GM06990 (cell line): ENCODE data around the gene GLI1.
"Not testable (repeated sequence)": the region's sequence is repeated elsewhere in the genome, so short reads cannot be mapped to it uniquely, and the experiment has no call there.

Experiments used
- DNase-seq: peaks from one replicate; pipeline ENCODE4 v3.0.0-alpha.2; 2011; ENCODE audit not compliant: insufficient read length; ENCODE audit errors: extremely low read depth
- H3K27me3 ChIP-seq: replicated peaks from 2 replicates; pipeline ENCODE4 v1.6.0; 2011; ENCODE audit warnings: low read length; ENCODE audit not compliant: control insufficient read depth, insufficient read depth
- H3K36me3 ChIP-seq: 2 replicates; pipeline ENCODE4 v1.5.1; 2011; ENCODE audit warnings: low read length; ENCODE audit not compliant: control insufficient read depth, insufficient read depth
- H3K4me3 ChIP-seq: replicated peaks from 2 replicates; pipeline ENCODE4 v1.5.1; 2011; ENCODE audit warnings: low read depth, mild to moderate bottlenecking, control low read depth, low read length
- TF ChIP-seq, protein P1 (sequence below): IDR thresholded peaks from 2 replicates; pipeline ENCODE4 v1.5.1; 2011; ENCODE audit warnings: low read length, control low read depth, mild to moderate bottlenecking, inconsistent platforms; ENCODE audit not compliant: insufficient read depth, poor library complexity, severe bottlenecking

GLI1 gene

DNA sequence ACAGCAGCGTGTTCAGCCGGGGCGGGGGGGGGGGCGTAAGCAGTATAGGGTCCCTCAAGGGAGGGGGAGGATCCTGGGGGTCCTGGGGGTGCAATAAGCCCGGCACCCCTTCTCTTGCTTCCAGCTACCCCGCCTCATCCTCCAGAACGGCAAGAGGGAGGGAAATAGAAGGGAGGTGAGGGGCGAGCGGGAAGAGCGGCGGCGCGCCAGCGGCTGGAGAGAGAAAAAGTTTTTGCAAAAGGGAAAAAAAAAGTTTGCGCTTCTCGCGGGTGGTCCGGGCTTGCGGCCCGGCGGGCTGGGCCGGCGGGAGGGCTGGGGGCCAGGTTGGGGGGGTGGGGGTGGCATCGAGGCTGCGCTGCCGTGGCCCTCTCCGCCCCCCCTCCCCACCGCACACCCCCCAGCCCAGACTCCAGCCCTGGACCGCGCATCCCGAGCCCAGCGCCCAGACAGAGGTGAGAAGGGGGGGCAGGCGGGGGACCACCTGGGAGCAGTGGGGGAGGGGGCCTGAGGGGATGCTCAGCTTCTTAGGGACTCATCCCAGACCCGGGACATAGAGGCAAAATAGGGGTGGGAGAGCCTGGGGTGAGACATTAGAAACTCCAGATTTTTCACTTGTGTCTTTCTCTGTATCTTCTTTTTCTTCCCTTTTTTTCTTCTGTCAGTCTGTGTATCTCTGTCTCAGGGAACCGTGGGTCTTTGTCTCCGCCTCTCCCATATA lies at the start of gene GLI1:
GLI1 (plus strand) TSS at position 36 of the 718 bp plus-strand sequence. CDS start 3,907 bp downstream, outside the sequence.
- TF ChIP-seq, protein P1, sequence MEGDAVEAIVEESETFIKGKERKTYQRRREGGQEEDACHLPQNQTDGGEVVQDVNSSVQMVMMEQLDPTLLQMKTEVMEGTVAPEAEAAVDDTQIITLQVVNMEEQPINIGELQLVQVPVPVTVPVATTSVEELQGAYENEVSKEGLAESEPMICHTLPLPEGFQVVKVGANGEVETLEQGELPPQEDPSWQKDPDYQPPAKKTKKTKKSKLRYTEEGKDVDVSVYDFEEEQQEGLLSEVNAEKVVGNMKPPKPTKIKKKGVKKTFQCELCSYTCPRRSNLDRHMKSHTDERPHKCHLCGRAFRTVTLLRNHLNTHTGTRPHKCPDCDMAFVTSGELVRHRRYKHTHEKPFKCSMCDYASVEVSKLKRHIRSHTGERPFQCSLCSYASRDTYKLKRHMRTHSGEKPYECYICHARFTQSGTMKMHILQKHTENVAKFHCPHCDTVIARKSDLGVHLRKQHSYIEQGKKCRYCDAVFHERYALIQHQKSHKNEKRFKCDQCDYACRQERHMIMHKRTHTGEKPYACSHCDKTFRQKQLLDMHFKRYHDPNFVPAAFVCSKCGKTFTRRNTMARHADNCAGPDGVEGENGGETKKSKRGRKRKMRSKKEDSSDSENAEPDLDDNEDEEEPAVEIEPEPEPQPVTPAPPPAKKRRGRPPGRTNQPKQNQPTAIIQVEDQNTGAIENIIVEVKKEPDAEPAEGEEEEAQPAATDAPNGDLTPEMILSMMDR, result no peak
- Histone ChIP-seq H3K36me3 (no peaks in the 10 kb centered on the region), H3K27me3 (no peaks in the 10 kb centered on the region), H3K4me3 (peak within 1 kb of the TSS; percentile 81)
- DNase-seq, result no peak

DNA sequence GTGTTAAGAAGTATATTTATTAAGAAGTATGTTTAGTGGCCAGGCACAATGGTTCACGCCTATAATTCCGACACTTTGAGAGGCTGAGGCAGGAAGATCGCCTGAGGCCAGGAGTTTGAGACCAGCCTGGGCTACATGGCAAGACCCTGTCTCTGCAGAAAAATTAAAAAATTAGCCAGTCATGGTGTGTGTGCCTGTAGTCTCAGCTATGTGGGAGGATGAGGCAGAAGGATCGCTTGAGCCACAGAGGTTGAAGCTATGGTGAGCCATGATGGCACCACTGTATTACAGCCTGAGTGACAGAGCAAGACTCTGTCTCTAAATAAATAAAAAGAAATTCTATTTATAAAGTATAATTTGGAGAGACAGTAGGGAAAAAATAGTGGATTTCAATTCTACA lies 49.1 kb upstream of the GLI1 start:
- TF ChIP-seq, protein P1, result no peak
- Histone ChIP-seq H3K27me3 (no peaks in the 10 kb centered on the region), H3K4me3 (no peak overlapping the region), H3K36me3 (no peaks in the 10 kb centered on the region)
- no peak for DNase-seq

DNA sequence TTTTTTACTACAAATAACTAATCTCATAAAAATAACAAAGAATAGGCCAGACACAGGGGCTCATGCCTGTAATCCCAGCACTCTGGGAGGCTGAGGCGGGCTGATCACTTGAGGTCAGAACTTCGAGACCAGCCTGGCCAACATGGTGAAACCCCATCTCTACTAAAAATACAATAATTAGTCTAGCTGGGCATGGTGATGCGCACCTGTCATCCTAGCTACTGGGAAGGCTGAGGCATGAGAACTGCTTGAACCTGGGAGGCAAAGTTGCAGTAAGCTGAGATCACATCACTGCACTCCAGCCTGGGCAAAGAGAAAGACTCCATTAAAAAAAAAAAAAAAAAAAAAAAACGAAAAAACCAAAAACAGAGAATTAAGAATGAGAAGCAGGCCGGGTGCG lies 45.4 kb upstream of the GLI1 start:
- not testable (repeated sequence) for H3K36me3 ChIP-seq, H3K4me3 ChIP-seq, DNase-seq, H3K27me3 ChIP-seq

DNA sequence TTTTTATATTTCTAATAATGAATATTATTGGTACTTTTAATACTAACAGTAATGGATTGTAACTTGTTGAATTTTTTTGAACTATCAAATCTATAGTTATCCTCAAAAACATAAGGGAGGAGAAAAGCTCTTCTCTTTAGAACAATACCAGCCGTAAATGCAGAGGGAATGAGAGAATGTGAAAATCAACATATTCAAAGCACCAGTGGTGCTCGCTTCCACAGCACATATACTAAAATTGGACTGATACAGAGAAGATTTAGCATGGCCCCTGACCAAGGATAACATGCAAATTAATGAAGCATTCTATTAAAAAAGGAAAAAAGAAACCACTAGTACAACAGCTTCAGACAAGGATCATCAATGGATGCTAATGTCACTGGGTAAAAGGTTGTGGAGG lies 44.5 kb upstream of the GLI1 start:
- Histone ChIP-seq H3K27me3 (no peaks in the 10 kb centered on the region), H3K4me3 (no peak overlapping the region), H3K36me3 (no peaks in the 10 kb centered on the region; the same call in 1 of the 2 replicates)
- no peak for DNase-seq
- TF ChIP-seq, protein P1, result no peak

DNA sequence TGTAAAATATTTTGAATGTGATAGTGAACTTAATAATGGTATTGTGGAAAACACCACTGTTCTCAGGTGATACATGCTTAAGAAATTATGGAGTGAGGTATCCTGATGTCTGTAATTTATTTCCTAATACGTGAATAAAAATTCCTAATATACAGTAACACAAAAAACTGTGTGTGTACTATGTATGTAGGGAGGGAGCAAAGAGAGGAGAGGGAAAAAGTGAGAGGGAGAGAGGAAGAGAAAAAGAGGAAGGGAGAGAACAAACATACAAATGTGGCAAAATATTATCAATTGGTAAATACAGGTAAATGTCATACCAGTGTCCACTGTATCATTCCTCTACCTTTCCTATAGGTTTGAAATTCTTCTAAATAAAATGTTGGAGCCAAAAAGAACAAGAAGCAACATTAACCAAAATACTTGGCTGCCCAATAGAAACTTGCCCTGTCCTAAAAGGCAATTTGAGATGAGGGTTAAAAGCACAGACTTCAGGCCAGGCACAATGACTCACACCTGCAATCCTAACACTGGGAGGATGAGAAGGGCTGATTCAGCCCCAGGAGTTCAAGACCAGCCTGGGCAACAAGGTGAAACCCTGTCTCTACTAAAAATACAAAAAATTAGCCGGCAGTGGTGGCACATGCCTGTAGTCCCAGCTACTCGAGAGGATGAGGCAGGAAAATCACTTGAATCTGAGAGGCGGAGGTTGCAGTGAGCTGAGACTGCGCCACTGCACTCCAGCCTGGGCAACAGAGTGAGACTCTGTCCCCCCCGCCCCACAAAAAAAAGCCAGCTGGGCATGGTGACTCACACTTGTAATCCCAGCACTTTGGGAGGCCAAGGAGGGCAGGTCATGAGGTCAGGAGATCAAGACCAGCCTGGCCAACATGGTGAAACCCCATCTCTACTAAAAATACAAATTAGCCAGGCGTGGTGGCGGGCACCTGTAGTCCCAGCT lies 43.3 kb upstream of the GLI1 start:
- Histone ChIP-seq H3K36me3 (no peaks in the 10 kb centered on the region; the same call in 1 of the 2 replicates), H3K27me3 (no peaks in the 10 kb centered on the region), H3K4me3 (no peak overlapping the region)
- no peak for DNase-seq
- TF ChIP-seq, protein P1, result no peak

DNA sequence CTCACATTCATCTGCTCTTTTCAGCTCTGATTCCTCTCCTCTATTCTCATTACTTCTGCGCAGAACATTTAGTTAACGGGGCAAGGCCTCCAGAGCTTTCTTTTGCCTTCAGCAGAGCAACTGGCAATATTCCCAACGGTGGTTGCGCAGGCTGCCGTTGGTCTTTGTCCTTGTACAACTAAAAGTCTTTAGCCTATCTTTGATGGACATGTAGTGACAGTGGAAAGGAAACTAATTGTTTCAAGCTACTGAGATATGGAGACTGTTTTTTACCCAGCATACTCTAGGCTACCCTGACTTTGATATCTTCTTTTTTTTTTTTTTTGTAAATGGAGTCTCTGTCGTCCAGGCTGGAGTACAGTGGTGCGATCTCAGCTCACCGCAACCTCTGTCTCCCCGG lies 41.3 kb upstream of the GLI1 start:
- TF ChIP-seq, protein P1, result no peak
- DNase-seq, result no peak
- H3K36me3 ChIP-seq, result no peaks in the 10 kb centered on the region; the same call in 1 of the 2 replicates

More for the DNA sequence above, 41.3 kb upstream of the GLI1 start:
- H3K27me3 ChIP-seq, result no peaks in the 10 kb centered on the region
- no peak overlapping the region for H3K4me3 ChIP-seq
